ENCODE measurements around the gene DENND5A. TPM values are rescaled to one million over a fixed set of nuclear protein-coding genes. Genes with fewer than 3 reads are reported as not detected.
A peak's percentile ranks its signal among the peaks of the same experiment; 100 is the strongest.
"Not testable (repeated sequence)": the region's sequence is repeated elsewhere in the genome, so short reads cannot be mapped to it uniquely, and the experiment has no call there.

DENND5A gene
- total RNA-seq, 1 experiment from 2014 or later = 72.0 TPM

GRCh38 chr11:9121469-9121796, 143.7 kb downstream of the DENND5A start:
- DNase-seq (ENCODE audit: low spot score) = no peak
- in situ Hi-C loops (cut with HindIII; ENCODE audit: low sequenced_read_pairs) = no loop called here

GRCh38 chr11:9120664-9121468, 144.3 kb downstream of the DENND5A start:
- no peak for DNase-seq (ENCODE audit: low spot score)
- in situ Hi-C loops (cut with HindIII; ENCODE audit: low sequenced_read_pairs) = no loop called here

- DNase-seq (ENCODE audit: low spot score) = no peak
- in situ Hi-C loops (cut with HindIII; ENCODE audit: low sequenced_read_pairs) = no loop called here
These were observed 146.9 kb downstream of the DENND5A start for GRCh38 chr11:9118277-9118676.

GRCh38 chr11:9112075-9112474, 153.1 kb downstream of the DENND5A start:
- in situ Hi-C loops (cut with HindIII; ENCODE audit: low sequenced_read_pairs) = no loop called here
- DNase-seq (ENCODE audit: low spot score) = no peak

GRCh38 chr11:9109858-9110731, 155.1 kb downstream of the DENND5A start:
- no peak for DNase-seq (ENCODE audit: low spot score)
- in situ Hi-C loops (cut with HindIII; ENCODE audit: low sequenced_read_pairs) = no loop called here

- in situ Hi-C loops (cut with HindIII; ENCODE audit: low sequenced_read_pairs) = no loop called here
- DNase-seq (ENCODE audit: low spot score) = no peak
These were observed 160.6 kb downstream of the DENND5A start for GRCh38 chr11:9104580-9104979.

- DNase-seq (ENCODE audit: low spot score) = no peak
- in situ Hi-C loops (cut with HindIII; ENCODE audit: low sequenced_read_pairs) = no loop called here
These were observed 161.4 kb downstream of the DENND5A start for GRCh38 chr11:9103542-9104276.

GRCh38 chr11:9099617-9100016, 165.5 kb downstream of the DENND5A start:
- in situ Hi-C loops (cut with HindIII; ENCODE audit: low sequenced_read_pairs) = no loop called here

GRCh38 chr11:9098455-9098854, 166.7 kb downstream of the DENND5A start:
- DNase-seq (ENCODE audit: low spot score); in situ Hi-C loops (cut with HindIII; ENCODE audit: low sequenced_read_pairs): not testable (repeated sequence)

More at GRCh38 chr11:9099617-9100016, 165.5 kb downstream of the DENND5A start:
- no peak for DNase-seq (ENCODE audit: low spot score)

- DNase-seq (ENCODE audit: low spot score); in situ Hi-C loops (cut with HindIII; ENCODE audit: low sequenced_read_pairs): not testable (repeated sequence)
These were observed 167.8 kb downstream of the DENND5A start for GRCh38 chr11:9097186-9097943.

GRCh38 chr11:9096427-9096826, 168.7 kb downstream of the DENND5A start:
- in situ Hi-C loops (cut with HindIII; ENCODE audit: low sequenced_read_pairs) = no loop called here
- no peak for DNase-seq (ENCODE audit: low spot score)

GRCh38 chr11:9095421-9095820, 169.7 kb downstream of the DENND5A start:
- in situ Hi-C loops (cut with HindIII; ENCODE audit: low sequenced_read_pairs) = no loop called here
- no peak for DNase-seq (ENCODE audit: low spot score)

- DNase-seq (ENCODE audit: low spot score) = no peak
- in situ Hi-C loops (cut with HindIII; ENCODE audit: low sequenced_read_pairs) = no loop called here
These were observed 170.7 kb downstream of the DENND5A start for GRCh38 chr11:9094420-9094819.

GRCh38 chr11:9092853-9093778, 172.0 kb downstream of the DENND5A start:
- in situ Hi-C loops (cut with HindIII; ENCODE audit: low sequenced_read_pairs) = no loop called here
- peak; percentile 40 for DNase-seq (ENCODE audit: low spot score)

GRCh38 chr11:9092072-9092471, 173.1 kb downstream of the DENND5A start:
- DNase-seq (ENCODE audit: low spot score) = no peak
- in situ Hi-C loops (cut with HindIII; ENCODE audit: low sequenced_read_pairs) = no loop called here

GRCh38 chr11:9091044-9091922, 173.9 kb downstream of the DENND5A start, which contains the start of gene SCUBE2:
SCUBE2 (minus strand) TSS chr11:9091599; CDS start chr11:9091528, 71 bp downstream.
- DNase-seq (ENCODE audit: low spot score) = no peak
- in situ Hi-C loops (cut with HindIII; ENCODE audit: low sequenced_read_pairs) = no loop called here

GRCh38 chr11:9090488-9091043, 174.6 kb downstream of the DENND5A start:
- peak; percentile 32 for DNase-seq (ENCODE audit: low spot score)
- in situ Hi-C loops (cut with HindIII; ENCODE audit: low sequenced_read_pairs) = no loop called here
